Panc1 (cell line): Measurements from ENCODE around the gene S100A16. TPM values are rescaled to one million over a fixed set of nuclear protein-coding genes. Genes with fewer than 3 reads are reported as not detected.

Experiments
- ATAC-seq: fragments of 200-7000 bp; cut with Tn5 transposase; 2 replicates; pipeline ENCODE4 v1.9.1; 2020; ENCODE audit warnings: mild to moderate bottlenecking, moderate library complexity
- BruUV-seq: library from RNA; stranded (reverse); fragments of 400-500 nt; replicated peaks from 2 replicates; lab custom pipeline; 2021; lab: Mats Ljungman, UMichigan
- CTCF ChIA-PET: fragments of 300-600 bp; sonication (Branson Sonifier 250); formaldehyde crosslinking; loops from one replicate; lab custom pipeline; 2022; ENCODE audit warnings: antibody characterized with exemption; lab: Charles Lee
- POLR2A ChIA-PET: fragments of 300-600 bp; sonication (Branson Sonifier 250); formaldehyde crosslinking; loops from one replicate; lab custom pipeline; 2022; ENCODE audit warnings: antibody characterized with exemption; lab: Charles Lee
- DNase-seq: peaks from one replicate; pipeline ENCODE4 v3.0.0-alpha.2; 2010; ENCODE audit warnings: low read depth, low spot score
- H3K27ac ChIP-seq: 2 replicates; pipeline ENCODE4 v1.5.1; 2011; ENCODE audit warnings: mild to moderate bottlenecking, low read length, inconsistent platforms
- H3K27me3 ChIP-seq: fragments of 200-500 bp; sonication (Bioruptor generic); 2 replicates; pipeline ENCODE4 v1.6.0; 2014; ENCODE audit warnings: low read length, inconsistent platforms; ENCODE audit not compliant: control insufficient read depth, insufficient read depth
- H3K36me3 ChIP-seq: fragments of 200-500 bp; sonication (Bioruptor generic); 2 replicates; pipeline ENCODE4 v1.5.1; 2014; ENCODE audit warnings: inconsistent platforms, mild to moderate bottlenecking, low read length, moderate library complexity; ENCODE audit not compliant: control insufficient read depth, insufficient read depth
- H3K4me1 ChIP-seq: 2 replicates; pipeline ENCODE4 v1.5.1; 2011; ENCODE audit warnings: inconsistent platforms, mild to moderate bottlenecking, low read length, moderate library complexity; ENCODE audit not compliant: control insufficient read depth, insufficient read depth
- H3K4me3 ChIP-seq, 2 experiments: 2 replicates each; pipeline ENCODE4 v1.5.1; 2011 to 2012; ENCODE audit warnings: low read depth in 2 of 2, low read length in 2 of 2, mild to moderate bottlenecking in 2 of 2, inconsistent platforms in 1 of 2, moderate library complexity in 1 of 2
- H3K9me3 ChIP-seq: fragments of 200-500 bp; sonication (Bioruptor generic); 2 replicates; pipeline ENCODE4 v1.5.1; 2014; ENCODE audit warnings: low read depth, mild to moderate bottlenecking, inconsistent platforms, low read length, moderate library complexity; ENCODE audit not compliant: control insufficient read depth, insufficient read depth
- CTCF ChIP-seq: fragments of 450-650 bp; IDR thresholded peaks from 2 replicates; pipeline ENCODE4 v1.5.1; 2017; ENCODE audit warnings: mild to moderate bottlenecking
- POLR2AphosphoS5 ChIP-seq: IDR thresholded peaks from 2 replicates; pipeline ENCODE4 v1.6.1; 2012; ENCODE audit warnings: mild to moderate bottlenecking, low read depth, low read length, moderate library complexity
- REST ChIP-seq, 2 experiments: IDR thresholded peaks; 2 replicates each; pipeline ENCODE4 v1.6.1; 2011 to 2012; ENCODE audit warnings: low read depth in 2 of 2, control low read depth in 1 of 2, low read length in 1 of 2, mild to moderate bottlenecking in 1 of 2, moderate library complexity in 1 of 2; ENCODE audit not compliant: insufficient read depth in 1 of 2
- SIN3A ChIP-seq: IDR thresholded peaks from 2 replicates; pipeline ENCODE4 v1.6.1; 2012; ENCODE audit warnings: low read depth, mild to moderate bottlenecking, low read length, moderate library complexity, borderline replicate concordance; ENCODE audit not compliant: insufficient read depth
- TCF7L2 ChIP-seq: IDR thresholded peaks from 2 replicates; pipeline ENCODE4 v1.6.1; 2011; ENCODE audit warnings: mild to moderate bottlenecking, low read depth, low read length, inconsistent platforms
- in situ Hi-C: cut with HindIII; loops from 2 replicates; pipeline ENCODE4 v1.10.0; 2016; ENCODE audit warnings: low sequenced_read_pairs, low pct_unique_long_range_greater_than_20kb
- intact Hi-C: fragments of 100-400 bp; cut with micrococcal nuclease; formaldehyde crosslinking; loops from one replicate; pipeline ENCODE4 v1.10.0; 2022; ENCODE audit not compliant: unreplicated experiment
- total RNA-seq: library from RNA; stranded (reverse); gene quantifications from one replicate; pipeline ENCODE4 v1.2.1, GENCODE V29; 2021; ENCODE audit not compliant: unreplicated experiment

S100A16 gene
- total RNA-seq, 1 experiment from 2014 or later = 61.6 TPM

- intact Hi-C loops = no loop called here
These were observed 10.2 kb downstream of the S100A16 start for GRCh38 chr1:153602749-153603148.

GRCh38 chr1:153599847-153600246 is 13.1 kb downstream of the S100A16 start:
- TF ChIP-seq TCF7L2 = no peak
- no peak for TF ChIP-seq SIN3A
- no peak for TF ChIP-seq CTCF
- no peak for TF ChIP-seq REST (IDR thresholded peaks at IDR 0.05; ENCODE audit: insufficient read depth in 1 of 2, low read depth in 2 of 2, low read length in 1 of 2)
- TF ChIP-seq POLR2AphosphoS5 = no peak
- CTCF ChIA-PET = no interaction called here
- H3K4me1 ChIP-seq = no peaks in the 10 kb centered on the region
- POLR2A ChIA-PET = no interaction called here
- DNase-seq (no peak), ATAC-seq (no peak)
- no peak overlapping the region for H3K27ac ChIP-seq
- H3K9me3 ChIP-seq = no peaks in the 10 kb centered on the region
- intact Hi-C loops = no loop called here
- H3K4me3 ChIP-seq = no peak overlapping the region
- no peaks in the 10 kb centered on the region for H3K36me3 ChIP-seq
- H3K27me3 ChIP-seq = no peaks in the 10 kb centered on the region
- BruUV-seq = no TSS peak
- in situ Hi-C loops = loop anchor here (25.0 kb wide), 1 partner anchor 238 kb away; the partner anchor contains the start of gene S100A9

More at GRCh38 chr1:153602749-153603148, 10.2 kb downstream of the S100A16 start:
- ChIA-PET CTCF (interaction anchor here (1.0 kb wide), 1 partner anchor 69 kb away, joined by 4 read pairs; no protein-coding TSS in a partner anchor), POLR2A (interaction anchor here (0.6 kb wide), 1 partner anchor 10 kb away, joined by 14 read pairs; the partner anchor contains the start of gene S100A16)
- ATAC-seq (no peak), DNase-seq (no peak)
- in situ Hi-C loops = loop anchor here (25.0 kb wide), 1 partner anchor 240 kb away; the partner anchor contains the start of gene S100A9
- no peak for TF ChIP-seq SIN3A
- TF ChIP-seq CTCF = no peak
- TF ChIP-seq POLR2AphosphoS5 = no peak
- no peak for TF ChIP-seq REST (IDR thresholded peaks at IDR 0.05; ENCODE audit: insufficient read depth in 1 of 2, low read depth in 2 of 2, low read length in 1 of 2)
- no peak for TF ChIP-seq TCF7L2
- Histone ChIP-seq H3K4me3 (no peak overlapping the region), H3K27ac (no peak overlapping the region), H3K9me3 (no peaks in the 10 kb centered on the region), H3K36me3 (no peaks in the 10 kb centered on the region), H3K4me1 (no peaks in the 10 kb centered on the region), H3K27me3 (no peaks in the 10 kb centered on the region)
- no TSS peak for BruUV-seq
